Natural killer cell (primary cell): ENCODE data around the gene MAPK8. TPM values are rescaled to one million over a fixed set of nuclear protein-coding genes. Genes with fewer than 3 reads are reported as not detected.

Experiments
- ATAC-seq, 3 donors: fragments of 150-1000 bp in 2 of 3; fragments of 200-7000 bp in 1 of 3; cut with Tn5 transposase; 1 replicate in 1 of 3; 2 replicates in 2 of 3; pipeline ENCODE4 v1.10.0; 2021; ENCODE audit warnings: mild to moderate bottlenecking in 2 of 3, moderate library complexity in 2 of 3
- DNase-seq, 2 donors: peaks; one replicate each; pipeline versions ENCODE4 v3.0.0 to v3.0.0-alpha.2; 2013 to 2021; ENCODE audit warnings: mixed read lengths in 1 of 2
- H3K27ac ChIP-seq: one replicate; pipeline ENCODE4 v1.5.1; 2013; ENCODE audit warnings: mild to moderate bottlenecking, low read length
- H3K27me3 ChIP-seq: one replicate; pipeline ENCODE4 v1.6.1; 2013; ENCODE audit warnings: low read length; ENCODE audit not compliant: control insufficient read depth, insufficient read depth
- H3K36me3 ChIP-seq: one replicate; pipeline ENCODE4 v1.6.1; 2013; ENCODE audit warnings: low read length; ENCODE audit not compliant: control insufficient read depth, insufficient read depth
- H3K4me1 ChIP-seq: one replicate; pipeline ENCODE4 v1.6.1; 2013; ENCODE audit warnings: low read length; ENCODE audit not compliant: control insufficient read depth, insufficient read depth
- H3K4me3 ChIP-seq: one replicate; pipeline ENCODE4 v1.5.1; 2013; ENCODE audit warnings: low read length
- H3K9me3 ChIP-seq: one replicate; pipeline ENCODE4 v1.6.1; 2013; ENCODE audit warnings: low read length; ENCODE audit not compliant: control insufficient read depth, insufficient read depth
- H3K27ac Mint-ChIP-seq, 2 donors: one replicate each; pipeline ENCODE4 v1.8.0; 2022; ENCODE audit warnings: mild to moderate bottlenecking in 2 of 2, mixed read lengths in 2 of 2, moderate library complexity in 1 of 2
- H3K27me3 Mint-ChIP-seq, 2 donors: one replicate each; pipeline ENCODE4 v1.8.0; 2022; ENCODE audit warnings: low read depth in 2 of 2, mixed read lengths in 2 of 2
- H3K36me3 Mint-ChIP-seq: one replicate; pipeline ENCODE4 v1.8.0; 2022; ENCODE audit warnings: mixed read lengths
- H3K4me1 Mint-ChIP-seq, 2 donors: one replicate each; pipeline ENCODE4 v1.8.0; 2022; ENCODE audit warnings: mixed read lengths in 2 of 2
- H3K4me3 Mint-ChIP-seq: one replicate; pipeline ENCODE4 v1.8.0; 2022; ENCODE audit warnings: mild to moderate bottlenecking, moderate library complexity, mixed read lengths
- H3K9me3 Mint-ChIP-seq, 2 donors: one replicate each; pipeline ENCODE4 v1.8.0; 2022; ENCODE audit warnings: mixed read lengths in 2 of 2
- WGBS: methylation state at CpG from one replicate; pipeline ENCODE4 v1.1.7; 2013; ENCODE audit warnings: missing lambda C conversion rate; ENCODE audit not compliant: insufficient coverage; 5-methylcytosine and 5-hydroxymethylcytosine counted together
- intact Hi-C: fragments of 100-400 bp; cut with micrococcal nuclease; formaldehyde crosslinking; loops from one replicate; pipeline ENCODE4 v1.14.2; 2022
- total RNA-seq, 4 donors: library from RNA; stranded (reverse); fragments of 120-200 nt in 1 of 4; gene quantifications; one replicate each; pipeline versions ENCODE4 v1.2.3 to v1.2.4, GENCODE V29; 2013 to 2022
- TF ChIP-seq, protein P1 (sequence below): fragments of 200-600 bp; IDR thresholded peaks from one replicate; pipeline ENCODE4 v1.8.0; 2022; ENCODE audit warnings: antibody characterized with exemption

The MAPK8 gene
- total RNA-seq, 3 donors from 2014 or later (not counting 1 experiment from before 2014, with no cell fraction given): 37.3 to 44.5 (median 40.8) TPM

DNA sequence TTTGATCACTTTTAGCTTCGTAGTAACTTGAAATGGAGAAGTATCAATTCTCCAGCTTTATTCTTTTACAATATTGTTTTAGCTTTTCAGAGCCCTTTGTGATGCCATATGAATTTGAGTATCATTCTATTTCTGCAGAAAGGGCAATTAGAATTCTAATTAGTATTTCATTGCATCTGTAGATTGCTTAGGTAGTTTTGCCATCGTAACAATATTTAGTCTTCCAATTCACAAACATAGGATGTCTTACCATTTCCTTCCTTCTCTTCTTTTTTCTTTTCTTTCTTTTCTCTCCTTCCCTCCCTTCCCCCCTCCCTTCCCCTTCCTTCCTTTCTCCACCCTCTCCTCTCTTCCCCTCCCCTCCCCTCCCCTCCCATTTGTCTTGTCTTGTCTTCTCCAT is 105.0 kb downstream of the MAPK8 start:
- Histone ChIP-seq H3K4me3 (no peak overlapping the region), H3K27ac (no peak overlapping the region), H3K4me1 (no peaks in the 10 kb centered on the region), H3K27me3 (no peaks in the 10 kb centered on the region), H3K9me3 (no peaks in the 10 kb centered on the region), H3K36me3 (peaks cover 18% of the 10 kb centered on the region)
- intact Hi-C loops: no loop called here
- ATAC-seq (no peak), DNase-seq (no peak)
- Mint-ChIP-seq H3K36me3 (peaks cover 11% of the 10 kb centered on the region), H3K9me3 (peaks cover 2 to 8% of the 10 kb centered on the region in 2 donors), H3K27me3 (no peaks in the 10 kb centered on the region), H3K27ac (no peak overlapping the region), H3K4me3 (no peak overlapping the region), H3K4me1 (no peaks in the 10 kb centered on the region)
- TF ChIP-seq, protein P1, sequence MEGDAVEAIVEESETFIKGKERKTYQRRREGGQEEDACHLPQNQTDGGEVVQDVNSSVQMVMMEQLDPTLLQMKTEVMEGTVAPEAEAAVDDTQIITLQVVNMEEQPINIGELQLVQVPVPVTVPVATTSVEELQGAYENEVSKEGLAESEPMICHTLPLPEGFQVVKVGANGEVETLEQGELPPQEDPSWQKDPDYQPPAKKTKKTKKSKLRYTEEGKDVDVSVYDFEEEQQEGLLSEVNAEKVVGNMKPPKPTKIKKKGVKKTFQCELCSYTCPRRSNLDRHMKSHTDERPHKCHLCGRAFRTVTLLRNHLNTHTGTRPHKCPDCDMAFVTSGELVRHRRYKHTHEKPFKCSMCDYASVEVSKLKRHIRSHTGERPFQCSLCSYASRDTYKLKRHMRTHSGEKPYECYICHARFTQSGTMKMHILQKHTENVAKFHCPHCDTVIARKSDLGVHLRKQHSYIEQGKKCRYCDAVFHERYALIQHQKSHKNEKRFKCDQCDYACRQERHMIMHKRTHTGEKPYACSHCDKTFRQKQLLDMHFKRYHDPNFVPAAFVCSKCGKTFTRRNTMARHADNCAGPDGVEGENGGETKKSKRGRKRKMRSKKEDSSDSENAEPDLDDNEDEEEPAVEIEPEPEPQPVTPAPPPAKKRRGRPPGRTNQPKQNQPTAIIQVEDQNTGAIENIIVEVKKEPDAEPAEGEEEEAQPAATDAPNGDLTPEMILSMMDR: no peak
- 100% methylated on average over 1 of the region's 2 CpGs for WGBS

DNA sequence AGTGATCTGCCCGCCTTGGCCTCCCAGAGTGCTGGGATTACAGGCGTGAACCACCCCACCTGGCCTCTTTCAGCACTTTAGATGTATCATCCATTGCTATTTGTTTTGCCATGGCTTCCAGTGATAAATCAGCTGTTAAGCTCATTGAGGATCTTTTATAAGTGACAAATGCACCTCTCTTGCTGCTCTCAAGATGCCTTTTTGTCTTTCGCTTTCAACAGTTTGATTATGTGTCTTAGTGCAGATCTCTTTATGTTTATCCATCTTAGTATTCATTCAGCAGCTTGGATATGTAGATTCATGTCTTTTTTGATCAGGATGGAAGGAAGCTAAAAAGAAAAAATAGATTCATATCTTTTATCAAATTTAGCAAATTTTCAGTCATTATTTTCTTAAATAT is 105.6 kb downstream of the MAPK8 start:
- no peaks in the 10 kb centered on the region for H3K4me1 ChIP-seq
- Mint-ChIP-seq H3K4me1 (no peaks in the 10 kb centered on the region), H3K27me3 (no peaks in the 10 kb centered on the region), H3K27ac (no peak overlapping the region), H3K9me3 (peaks cover 2 to 8% of the 10 kb centered on the region in 2 donors), H3K36me3 (peaks cover 11% of the 10 kb centered on the region), H3K4me3 (no peak overlapping the region)
- 98% methylated on average over 2 of the region's 3 CpGs for WGBS
- H3K27ac ChIP-seq: no peak overlapping the region
- H3K9me3 ChIP-seq: no peaks in the 10 kb centered on the region
- intact Hi-C loops: no loop called here
- ATAC-seq (no peak), DNase-seq (no peak)
- peaks cover 18% of the 10 kb centered on the region for H3K36me3 ChIP-seq
- no peak overlapping the region for H3K4me3 ChIP-seq
- H3K27me3 ChIP-seq: no peaks in the 10 kb centered on the region
- TF ChIP-seq, protein P1: no peak

DNA sequence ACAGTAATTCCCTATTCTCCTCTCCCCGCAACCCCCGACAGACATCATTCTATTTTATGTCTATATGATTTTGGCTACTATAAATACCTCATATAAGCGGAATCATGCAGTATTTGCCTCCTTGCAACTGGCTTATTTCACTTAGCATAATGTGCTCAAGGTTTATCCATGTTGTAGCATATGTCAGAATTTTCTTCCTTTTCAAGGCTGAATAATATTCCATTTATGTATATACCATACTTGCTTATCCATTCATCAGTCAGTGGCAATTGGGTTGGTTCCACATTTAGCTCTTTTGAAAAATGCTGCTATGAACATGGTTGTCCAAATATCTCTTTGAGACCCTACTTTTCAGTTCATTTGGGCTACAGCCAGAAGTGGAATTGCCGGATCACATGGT is 106.5 kb downstream of the MAPK8 start:
- Histone ChIP-seq H3K27me3 (no peaks in the 10 kb centered on the region), H3K9me3 (no peaks in the 10 kb centered on the region), H3K27ac (no peak overlapping the region), H3K4me3 (no peak overlapping the region), H3K4me1 (no peaks in the 10 kb centered on the region), H3K36me3 (peaks cover 15% of the 10 kb centered on the region)
- Mint-ChIP-seq H3K4me3 (no peak overlapping the region), H3K27ac (no peak overlapping the region), H3K36me3 (peaks cover 11% of the 10 kb centered on the region), H3K9me3 (peaks cover 2 to 8% of the 10 kb centered on the region in 2 donors), H3K4me1 (no peaks in the 10 kb centered on the region), H3K27me3 (no peaks in the 10 kb centered on the region)
- intact Hi-C loops: no loop called here
- WGBS: 100% methylated on average over 4 of the region's 4 CpGs
- DNase-seq (no peak), ATAC-seq (no peak)
- TF ChIP-seq, protein P1: no peak

DNA sequence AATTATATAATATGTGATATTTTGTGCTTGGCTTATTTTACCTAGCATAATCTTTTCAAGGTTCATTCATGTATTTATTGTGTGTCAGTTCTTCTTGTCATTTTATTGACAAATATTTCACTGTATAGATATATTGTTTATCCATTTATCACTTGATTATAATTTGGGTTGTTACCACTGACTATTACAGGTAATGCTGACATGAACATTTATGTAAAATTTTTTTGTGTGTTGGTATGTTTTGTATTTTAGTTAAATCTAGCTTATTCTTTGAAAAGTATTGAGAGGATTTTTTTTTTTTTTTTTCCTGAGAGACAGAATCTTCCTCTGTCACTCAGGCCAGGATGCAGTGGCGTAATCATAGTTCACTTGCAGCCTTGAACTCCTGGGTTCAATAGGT is 107.7 kb downstream of the MAPK8 start:
- TF ChIP-seq, protein P1: no peak
- 100% methylated on average over 1 of the region's 1 CpG for WGBS
- H3K9me3 Mint-ChIP-seq: peaks cover 2 to 8% of the 10 kb centered on the region in 2 donors
- H3K4me1 Mint-ChIP-seq: peaks cover 0 to 4% of the 10 kb centered on the region in 2 donors
- Histone ChIP-seq H3K4me1 (no peaks in the 10 kb centered on the region), H3K36me3 (peaks cover 15% of the 10 kb centered on the region), H3K27me3 (no peaks in the 10 kb centered on the region), H3K9me3 (no peaks in the 10 kb centered on the region), H3K4me3 (no peak overlapping the region), H3K27ac (no peak overlapping the region)
- H3K27ac Mint-ChIP-seq: no peak overlapping the region
- no peak for DNase-seq
- ATAC-seq: no peak
- peaks cover 11% of the 10 kb centered on the region for H3K36me3 Mint-ChIP-seq
- intact Hi-C loops: no loop called here
- H3K27me3 Mint-ChIP-seq: no peaks in the 10 kb centered on the region
- H3K4me3 Mint-ChIP-seq: no peak overlapping the region
